ENCODE data around the gene CD36.

The CD36 gene

DNA sequence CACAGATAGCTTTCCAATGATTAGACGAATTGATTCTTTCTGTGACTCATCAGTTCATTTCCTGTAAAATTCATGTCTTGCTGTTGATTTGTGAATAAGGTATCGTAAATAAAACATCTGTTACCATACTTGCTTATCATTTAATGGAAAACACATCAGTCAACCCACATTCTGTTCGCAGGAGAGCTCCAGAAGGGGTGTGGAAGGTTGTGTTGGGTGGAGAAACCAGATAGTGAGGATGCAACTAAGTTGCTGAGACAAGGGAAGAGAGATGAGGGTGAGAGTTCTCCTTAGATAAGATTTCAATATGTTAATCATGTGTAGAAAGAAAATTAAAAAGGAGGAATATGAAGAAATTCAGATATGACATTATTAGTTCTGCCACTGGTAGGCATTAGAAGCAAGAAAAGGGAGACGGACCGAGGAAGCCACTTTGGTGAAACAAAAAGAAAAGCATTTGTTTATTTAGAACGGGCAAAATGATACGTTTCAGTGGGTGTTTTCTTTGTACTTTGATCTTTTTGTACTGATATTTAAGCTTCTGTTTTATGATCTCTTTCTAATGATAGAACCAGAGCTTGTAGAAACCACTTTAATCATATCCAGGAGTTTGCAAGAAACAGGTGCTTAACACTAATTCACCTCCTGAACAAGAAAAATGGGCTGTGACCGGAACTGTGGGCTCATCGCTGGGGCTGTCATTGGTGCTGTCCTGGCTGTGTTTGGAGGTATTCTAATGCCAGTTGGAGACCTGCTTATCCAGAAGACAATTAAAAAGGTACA is 7.8 kb downstream of the CD36 start:
- intact Hi-C loops (cut with DNase I; ENCODE audit: low total_unique reads) = no loop called here
- DNase-seq = no peak
- Histone ChIP-seq H3K9me3 (no peaks in the 10 kb centered on the region), H3K4me1 (no peaks in the 10 kb centered on the region), H3K27ac (no peak overlapping the region), H3K27me3 (no peaks in the 10 kb centered on the region), H3K36me3 (no peaks in the 10 kb centered on the region), H3K4me3 (no peak overlapping the region)
- TF ChIP-seq, protein P1, sequence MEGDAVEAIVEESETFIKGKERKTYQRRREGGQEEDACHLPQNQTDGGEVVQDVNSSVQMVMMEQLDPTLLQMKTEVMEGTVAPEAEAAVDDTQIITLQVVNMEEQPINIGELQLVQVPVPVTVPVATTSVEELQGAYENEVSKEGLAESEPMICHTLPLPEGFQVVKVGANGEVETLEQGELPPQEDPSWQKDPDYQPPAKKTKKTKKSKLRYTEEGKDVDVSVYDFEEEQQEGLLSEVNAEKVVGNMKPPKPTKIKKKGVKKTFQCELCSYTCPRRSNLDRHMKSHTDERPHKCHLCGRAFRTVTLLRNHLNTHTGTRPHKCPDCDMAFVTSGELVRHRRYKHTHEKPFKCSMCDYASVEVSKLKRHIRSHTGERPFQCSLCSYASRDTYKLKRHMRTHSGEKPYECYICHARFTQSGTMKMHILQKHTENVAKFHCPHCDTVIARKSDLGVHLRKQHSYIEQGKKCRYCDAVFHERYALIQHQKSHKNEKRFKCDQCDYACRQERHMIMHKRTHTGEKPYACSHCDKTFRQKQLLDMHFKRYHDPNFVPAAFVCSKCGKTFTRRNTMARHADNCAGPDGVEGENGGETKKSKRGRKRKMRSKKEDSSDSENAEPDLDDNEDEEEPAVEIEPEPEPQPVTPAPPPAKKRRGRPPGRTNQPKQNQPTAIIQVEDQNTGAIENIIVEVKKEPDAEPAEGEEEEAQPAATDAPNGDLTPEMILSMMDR (IDR thresholded peaks at IDR 0.05) = no peak

DNA sequence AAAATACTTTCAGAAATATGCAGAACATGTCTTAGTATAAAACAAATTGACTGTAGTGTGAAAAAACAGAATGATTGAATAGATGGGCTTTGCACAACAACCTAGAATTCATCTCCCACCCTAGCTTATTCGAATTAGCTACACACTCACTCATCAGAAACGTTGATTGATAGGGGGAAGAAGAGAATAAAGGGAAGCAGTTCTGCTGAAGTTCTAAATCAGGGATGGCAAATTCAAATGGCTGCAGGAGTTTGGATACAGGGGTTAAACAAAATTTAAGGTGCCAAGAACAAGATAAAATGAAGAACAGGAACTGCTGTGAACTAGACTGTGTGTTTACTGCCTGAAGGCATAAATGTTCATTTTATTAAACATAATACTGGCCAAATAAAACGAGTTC is 9.0 kb downstream of the CD36 start:
- no peaks in the 10 kb centered on the region for H3K36me3 ChIP-seq
- intact Hi-C loops (cut with DNase I; ENCODE audit: low total_unique reads) = no loop called here
- no peaks in the 10 kb centered on the region for H3K4me1 ChIP-seq
- H3K4me3 ChIP-seq = no peak overlapping the region
- no peak overlapping the region for H3K27ac ChIP-seq
- no peaks in the 10 kb centered on the region for H3K27me3 ChIP-seq
- TF ChIP-seq, protein P1 (IDR thresholded peaks at IDR 0.05) = no peak
- no peak for DNase-seq
- H3K9me3 ChIP-seq = no peaks in the 10 kb centered on the region

DNA sequence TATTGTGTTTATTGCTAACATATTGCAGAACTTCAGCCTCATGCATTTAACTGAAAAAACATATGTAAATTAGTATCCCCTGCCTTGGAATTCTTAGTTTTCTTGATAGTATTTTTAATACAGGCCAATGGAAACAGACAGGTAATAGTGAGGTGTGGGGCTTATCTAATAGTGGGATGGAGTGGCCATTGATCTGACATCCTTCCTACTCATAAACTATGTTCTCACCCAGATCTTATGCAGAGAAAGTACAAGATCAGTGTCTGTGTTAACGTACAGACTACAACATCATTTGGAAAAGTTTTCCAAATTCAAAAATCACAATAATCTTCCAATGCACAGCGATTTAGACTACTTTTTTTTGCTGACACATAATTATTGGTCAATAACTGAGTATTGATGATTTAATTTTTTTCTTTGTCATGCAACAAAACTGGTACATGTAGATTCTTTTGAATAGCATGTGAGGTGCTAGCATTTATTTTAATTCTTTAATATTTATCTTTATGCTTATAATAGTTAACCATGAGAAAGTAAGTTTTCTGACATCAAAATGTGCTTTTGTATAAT is 9.7 kb downstream of the CD36 start:
- intact Hi-C loops (cut with DNase I; ENCODE audit: low total_unique reads) = no loop called here
- no peaks in the 10 kb centered on the region for H3K9me3 ChIP-seq
- H3K27ac ChIP-seq = no peak overlapping the region
- H3K36me3 ChIP-seq = no peaks in the 10 kb centered on the region
- H3K27me3 ChIP-seq = no peaks in the 10 kb centered on the region
- DNase-seq = no peak
- H3K4me3 ChIP-seq = no peak overlapping the region
- H3K4me1 ChIP-seq = no peaks in the 10 kb centered on the region
- TF ChIP-seq, protein P1 (IDR thresholded peaks at IDR 0.05) = no peak

DNA sequence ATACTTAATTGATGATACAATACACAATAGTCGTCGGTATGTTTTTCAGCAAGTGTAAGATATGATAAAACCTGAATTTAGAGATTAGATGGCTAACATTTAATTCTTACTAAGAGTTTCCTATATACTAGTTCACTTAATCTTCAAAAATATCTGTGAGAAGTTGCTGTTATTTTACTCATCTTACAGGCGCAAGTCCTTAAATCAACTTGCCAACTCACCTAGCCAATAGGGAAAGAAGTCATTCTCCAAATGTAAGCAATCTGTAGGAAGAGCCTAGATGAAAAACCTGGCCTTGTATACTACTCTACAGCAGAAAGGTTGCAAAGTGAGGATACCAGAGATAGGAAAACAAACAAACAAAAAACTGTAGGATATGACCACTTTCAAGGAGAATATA is 10.6 kb downstream of the CD36 start:
- no peaks in the 10 kb centered on the region for H3K9me3 ChIP-seq
- no peak overlapping the region for H3K4me3 ChIP-seq
- H3K27ac ChIP-seq = no peak overlapping the region
- intact Hi-C loops (cut with DNase I; ENCODE audit: low total_unique reads) = no loop called here
- H3K36me3 ChIP-seq = no peaks in the 10 kb centered on the region
- TF ChIP-seq, protein P1 (IDR thresholded peaks at IDR 0.05) = no peak
- DNase-seq = no peak
- no peaks in the 10 kb centered on the region for H3K4me1 ChIP-seq
- H3K27me3 ChIP-seq = no peaks in the 10 kb centered on the region

DNA sequence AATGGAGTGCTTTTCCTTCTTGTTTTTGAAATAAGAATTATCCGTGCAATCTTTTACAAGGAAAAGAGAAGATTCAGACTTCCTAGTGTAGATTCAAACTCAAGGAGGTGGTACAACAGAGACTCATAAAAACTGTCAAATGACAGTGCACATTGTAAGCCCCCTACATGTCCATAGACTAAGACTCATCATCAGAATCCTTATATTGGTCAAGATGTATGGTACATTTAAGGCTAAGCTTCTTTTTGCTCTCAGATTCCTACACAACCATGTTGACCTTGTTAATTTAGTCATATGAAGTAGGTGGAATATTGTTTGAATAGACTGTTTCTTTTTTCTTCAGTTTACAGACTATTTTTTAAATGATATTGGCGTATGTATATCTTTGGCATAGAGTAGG is 11.6 kb downstream of the CD36 start:
- H3K4me1 ChIP-seq = no peaks in the 10 kb centered on the region
- H3K9me3 ChIP-seq = no peaks in the 10 kb centered on the region
- no peaks in the 10 kb centered on the region for H3K27me3 ChIP-seq
- no peak overlapping the region for H3K27ac ChIP-seq
- H3K4me3 ChIP-seq = no peak overlapping the region
- intact Hi-C loops (cut with DNase I; ENCODE audit: low total_unique reads) = no loop called here
- DNase-seq = no peak
- H3K36me3 ChIP-seq = no peaks in the 10 kb centered on the region
- TF ChIP-seq, protein P1 (IDR thresholded peaks at IDR 0.05) = no peak
